ENCODE measurements around the gene FBXL4.

GRCh38 chr6:98827295-98828159 lies 120.2 kb downstream of the FBXL4 start:
- TF ChIP-seq POLR2A (IDR thresholded peaks at IDR 0.05; ENCODE audit: low read depth, low read length) (no peak), TAF1 (IDR thresholded peaks at IDR 0.05; ENCODE audit: borderline replicate concordance, low read depth, low read length) (no peak), POLR2AphosphoS5 (IDR thresholded peaks at IDR 0.05; ENCODE audit: low read depth, low read length) (no peak)

Measured in GM12892 (cell line).